NCI-H82 treated with DMSO at 0.1 percent for 48 hours (cell line): ENCODE measurements around the gene TXLNG.
"Not testable (repeated sequence)": the region's sequence is repeated elsewhere in the genome, so short reads cannot be mapped to it uniquely, and the experiment has no call there.

ENCODE experiments used
- DNase-seq: peaks from one replicate; lab custom pipeline; 2025; ENCODE audit not compliant: unreplicated experiment; lab: John Stamatoyannopoulos, UW

The TXLNG gene

GRCh38 chrX:16838202-16839066 lies 52.2 kb downstream of the TXLNG start:
- no peak for DNase-seq

- DNase-seq: peak; percentile 13
Observed at GRCh38 chrX:16839219-16839851, 53.1 kb downstream of the TXLNG start.

DNA sequence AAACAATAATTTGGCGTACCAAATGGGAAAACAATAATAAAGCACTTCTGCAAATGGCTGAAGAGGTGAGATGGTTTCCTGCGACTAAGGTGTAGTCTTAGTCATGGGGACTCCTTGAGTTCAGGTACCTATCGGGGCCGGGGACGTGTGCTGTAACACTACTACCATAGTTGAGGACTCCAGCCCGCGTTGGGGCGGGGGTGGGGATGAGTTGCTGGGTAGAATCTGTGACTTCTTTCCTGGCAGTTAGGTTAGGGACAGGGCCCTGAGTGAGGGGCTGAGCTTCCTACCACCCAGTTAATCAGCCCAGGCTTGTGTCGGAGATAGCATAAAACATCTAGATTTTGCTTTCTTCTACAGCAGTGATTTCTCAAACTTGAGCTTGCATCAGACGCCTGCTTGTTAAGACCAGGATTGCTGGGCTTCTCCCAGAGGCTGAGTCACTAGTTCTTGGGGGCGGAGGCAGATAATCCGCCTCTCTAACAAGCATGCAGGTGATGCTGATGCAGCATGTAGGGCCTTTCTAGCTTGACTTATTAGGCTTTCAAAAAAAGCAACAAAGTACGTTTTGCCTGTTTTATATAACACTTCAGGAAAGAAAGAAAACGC lies 53.7 kb downstream of the TXLNG start:
- DNase-seq: peak; percentile 52

DNA sequence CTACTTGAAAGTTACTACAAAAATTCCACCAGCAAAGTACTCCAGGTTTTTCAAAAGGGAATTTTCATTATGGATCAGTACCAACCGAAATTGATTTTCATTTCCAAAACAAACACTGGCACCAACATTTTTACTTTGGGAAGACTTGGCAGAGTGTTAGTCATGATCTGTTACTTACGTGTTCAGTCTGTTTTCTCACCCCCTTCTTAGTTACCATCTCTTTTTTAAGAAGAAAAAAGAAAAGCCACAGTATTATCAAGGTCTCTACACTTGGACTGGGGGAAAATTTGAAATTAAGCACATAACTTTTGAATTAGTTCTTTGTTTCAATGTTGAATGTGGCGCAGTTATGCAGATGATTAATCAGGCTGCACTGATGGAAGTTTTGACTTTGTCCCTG lies 56.4 kb downstream of the TXLNG start:
- DNase-seq: no peak

- DNase-seq: peak; percentile 69
Observed at GRCh38 chrX:16843208-16843909, 57.1 kb downstream of the TXLNG start.

DNA sequence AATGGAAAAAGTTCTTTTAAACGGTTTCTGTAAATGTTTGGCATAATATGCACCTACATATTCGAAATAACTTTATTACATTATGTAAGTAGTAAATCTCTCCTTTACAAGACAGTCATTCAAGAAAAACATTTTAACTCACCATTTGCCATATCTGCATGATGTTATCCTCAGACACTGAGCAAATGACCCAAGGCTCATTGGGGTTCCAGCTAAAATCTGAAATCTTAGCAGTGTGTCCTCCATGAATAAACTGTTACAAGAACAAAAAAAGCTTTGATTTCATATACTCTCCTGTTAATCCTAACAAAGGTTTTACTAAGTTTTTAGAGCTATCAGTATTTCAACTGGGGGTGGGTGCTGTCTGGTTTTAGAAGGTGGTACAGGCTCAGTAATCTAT lies 59.4 kb downstream of the TXLNG start:
- DNase-seq: no peak

GRCh38 chrX:16848541-16848940 lies 62.3 kb downstream of the TXLNG start:
- DNase-seq: no peak

DNA sequence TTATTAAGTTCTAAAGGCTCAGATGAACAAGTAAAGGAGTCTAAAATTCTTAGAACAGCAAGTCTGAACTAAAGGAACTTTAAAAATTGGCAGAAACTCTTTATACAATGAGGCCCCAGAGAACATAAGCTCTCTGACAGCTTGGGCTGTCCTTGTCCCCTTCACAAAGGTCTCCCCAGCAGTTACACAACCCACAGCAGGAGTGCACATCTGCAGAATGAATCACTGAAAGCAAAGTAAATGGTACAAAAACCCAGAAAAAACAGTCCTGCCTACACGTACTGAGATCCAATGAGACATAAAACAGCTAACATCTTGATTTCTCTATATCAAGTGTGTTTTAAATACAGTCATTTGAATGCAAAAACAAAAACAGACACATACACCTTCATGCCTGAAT lies 65.2 kb downstream of the TXLNG start:
- no peak for DNase-seq

DNA sequence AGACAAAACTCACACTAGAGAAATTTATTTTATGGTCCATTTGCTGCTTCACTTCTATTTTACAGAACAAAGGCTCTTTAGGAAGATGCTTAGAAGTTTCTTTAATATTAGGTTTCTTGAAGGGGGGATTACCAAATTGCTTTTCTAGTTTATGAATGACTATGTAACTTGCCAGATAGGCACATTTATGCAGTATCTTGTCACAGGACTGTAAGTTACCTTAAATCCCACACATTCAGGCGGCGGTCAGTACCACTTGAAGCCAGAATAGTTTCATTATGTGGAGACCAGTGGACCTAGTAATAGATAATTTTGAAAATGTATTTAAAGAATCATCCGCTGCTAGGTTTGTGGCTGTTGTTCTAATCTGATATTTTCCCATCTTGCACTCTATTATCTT lies 65.6 kb downstream of the TXLNG start:
- DNase-seq: no peak

GRCh38 chrX:16852617-16853179 lies 66.4 kb downstream of the TXLNG start:
- no peak for DNase-seq

- DNase-seq: no peak
Observed at GRCh38 chrX:16853537-16853936, 67.3 kb downstream of the TXLNG start.

GRCh38 chrX:16855363-16856075 lies 69.3 kb downstream of the TXLNG start:
- DNase-seq: no peak

GRCh38 chrX:16856076-16856404 lies 69.8 kb downstream of the TXLNG start:
- DNase-seq: not testable (repeated sequence)

DNA sequence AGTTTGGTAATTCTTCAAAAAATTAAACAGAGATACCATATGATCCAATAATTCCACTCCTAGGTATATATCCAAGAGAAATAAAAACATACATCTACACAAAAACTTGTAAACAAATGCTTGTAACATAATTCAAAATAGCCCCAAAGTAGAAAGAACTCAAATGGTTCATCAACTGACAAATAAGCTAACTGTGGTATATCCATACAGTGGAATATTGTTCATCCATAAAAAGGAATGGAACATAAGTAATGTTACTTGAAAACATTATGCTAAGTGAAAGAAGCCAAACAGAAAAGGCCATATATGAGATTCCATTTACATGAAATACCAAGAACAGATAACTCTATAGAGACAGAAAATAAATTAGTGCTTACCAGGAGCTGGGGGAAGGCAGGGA lies 70.5 kb downstream of the TXLNG start:
- no peak for DNase-seq

- DNase-seq: no peak
Observed at GRCh38 chrX:16862829-16863228, 76.6 kb downstream of the TXLNG start.

GRCh38 chrX:16867947-16868346 lies 81.7 kb downstream of the TXLNG start:
- no peak for DNase-seq

GRCh38 chrX:16868920-16869319 lies 82.7 kb downstream of the TXLNG start:
- DNase-seq: no peak

GRCh38 chrX:16869393-16870094 lies 83.3 kb downstream of the TXLNG start:
- no peak for DNase-seq

DNA sequence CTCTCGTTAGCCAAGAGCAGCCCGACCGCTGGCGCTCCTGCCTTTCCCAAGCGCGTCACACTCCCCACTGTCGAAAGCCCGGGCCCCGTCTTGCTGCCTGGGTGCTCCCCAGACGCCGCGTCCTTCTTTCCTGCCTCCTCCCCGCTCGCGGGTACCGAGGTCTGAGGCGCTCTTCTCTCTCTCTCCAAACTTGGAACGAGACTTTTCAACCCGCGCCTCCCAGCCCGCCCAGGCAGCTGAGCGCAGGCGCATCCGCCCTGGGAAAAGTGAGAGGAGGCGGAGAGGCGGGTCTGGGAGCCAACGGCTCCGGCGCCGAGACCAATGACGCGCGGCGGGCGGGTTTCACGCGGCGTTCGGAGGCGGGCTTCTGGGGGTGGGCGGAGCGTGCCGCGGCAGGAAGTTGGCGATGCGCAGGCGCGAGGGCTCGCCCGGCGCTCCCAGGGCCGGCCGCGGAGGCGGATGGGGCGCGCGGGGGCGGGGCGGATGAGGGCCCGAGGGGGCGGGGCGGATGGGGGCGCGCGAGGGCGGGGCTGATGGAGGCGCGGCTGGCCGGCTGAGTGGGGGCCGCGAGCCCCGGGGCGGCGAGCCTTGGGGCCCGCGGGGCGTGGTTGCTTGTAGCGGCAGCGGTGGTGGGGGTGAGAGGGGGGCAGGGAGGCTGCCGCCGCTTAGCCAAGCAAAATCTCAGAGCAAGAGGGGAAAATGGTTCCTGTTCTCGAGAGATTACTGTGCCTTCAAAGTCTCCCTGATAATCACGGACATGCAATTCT lies 84.0 kb downstream of the TXLNG start, which contains the start of gene RBBP7:
Gene RBBP7, minus strand, starts transcription at position 268 of the 767 bp plus-strand sequence. CDS start 309 bp downstream, outside the sequence.
- DNase-seq: peak; percentile 78
